NCI-H748 (cell line): ENCODE measurements around the gene CDK14.

ENCODE experiments used
- DNase-seq: peaks from one replicate; lab custom pipeline; 2025; ENCODE audit not compliant: unreplicated experiment; lab: John Stamatoyannopoulos, UW

Gene CDK14

GRCh38 chr7:91041141-91041540 lies 445.0 kb downstream of the CDK14 start:
- DNase-seq = no peak

GRCh38 chr7:91041901-91042484 lies 445.9 kb downstream of the CDK14 start:
- no peak for DNase-seq

GRCh38 chr7:91043186-91043585 lies 447.1 kb downstream of the CDK14 start:
- no peak for DNase-seq

- no peak for DNase-seq
These were observed 448.0 kb downstream of the CDK14 start for GRCh38 chr7:91043924-91044645.

GRCh38 chr7:91045606-91046005 lies 449.5 kb downstream of the CDK14 start:
- no peak for DNase-seq

GRCh38 chr7:91046322-91047089 lies 450.4 kb downstream of the CDK14 start:
- DNase-seq = peak; percentile 17

- no peak for DNase-seq
These were observed 451.5 kb downstream of the CDK14 start for GRCh38 chr7:91047636-91048035.

- DNase-seq = no peak
These were observed 454.6 kb downstream of the CDK14 start for GRCh38 chr7:91050677-91051076.

- DNase-seq = no peak
These were observed 455.8 kb downstream of the CDK14 start for GRCh38 chr7:91051966-91052365.

GRCh38 chr7:91054374-91054773 lies 458.3 kb downstream of the CDK14 start:
- DNase-seq = no peak

- no peak for DNase-seq
These were observed 459.1 kb downstream of the CDK14 start for GRCh38 chr7:91055219-91055618.

GRCh38 chr7:91062713-91063112 lies 466.6 kb downstream of the CDK14 start:
- DNase-seq = no peak

GRCh38 chr7:91064052-91064451 lies 467.9 kb downstream of the CDK14 start:
- no peak for DNase-seq

GRCh38 chr7:91064938-91065337 lies 468.8 kb downstream of the CDK14 start:
- no peak for DNase-seq

- DNase-seq = no peak
These were observed 470.5 kb downstream of the CDK14 start for GRCh38 chr7:91066627-91067026.

GRCh38 chr7:91067242-91067641 lies 471.1 kb downstream of the CDK14 start:
- no peak for DNase-seq

- no peak for DNase-seq
These were observed 472.1 kb downstream of the CDK14 start for GRCh38 chr7:91068136-91068795.

- no peak for DNase-seq
These were observed 473.0 kb downstream of the CDK14 start for GRCh38 chr7:91069146-91069545.

- DNase-seq = no peak
These were observed 483.4 kb downstream of the CDK14 start for GRCh38 chr7:91079487-91079886.

GRCh38 chr7:91080351-91080750 lies 484.2 kb downstream of the CDK14 start:
- no peak for DNase-seq

GRCh38 chr7:91082038-91082437 lies 485.9 kb downstream of the CDK14 start:
- no peak for DNase-seq
